ENCODE data around the gene RNF26.

The RNF26 gene

DNA sequence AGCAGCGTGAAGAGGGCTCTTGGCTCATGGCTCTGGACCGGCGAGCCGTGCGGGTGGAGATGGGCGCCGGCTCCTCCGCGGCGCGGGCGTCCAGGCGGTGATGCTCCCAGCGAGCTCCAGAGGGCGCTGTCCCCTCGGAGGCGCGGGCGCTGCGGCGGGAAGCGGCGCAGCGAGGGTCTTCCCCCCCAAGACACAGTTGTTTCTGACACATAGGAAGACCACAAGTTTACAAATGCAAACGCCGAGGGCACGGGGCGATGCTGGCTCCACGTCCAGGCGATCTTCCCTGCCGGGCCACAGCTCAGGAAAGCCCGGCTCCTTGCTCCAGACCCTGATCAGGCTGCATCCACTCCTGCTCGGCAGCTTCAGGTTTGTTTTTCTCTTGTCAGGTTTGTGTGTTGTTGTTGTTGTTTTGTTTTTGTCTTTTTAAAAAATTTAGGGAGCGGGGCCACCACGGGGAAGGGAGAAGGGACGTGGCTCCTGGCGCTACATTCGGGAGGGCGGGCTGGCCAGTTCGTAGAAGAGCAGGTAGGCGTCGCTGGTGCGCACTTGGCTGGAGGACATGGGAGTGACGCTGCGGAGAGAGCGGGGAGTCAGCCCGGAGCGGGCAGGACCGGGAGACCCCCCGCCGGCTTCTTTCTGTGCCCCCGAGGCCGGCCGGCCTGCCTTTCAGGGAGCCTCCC is 22.2 kb downstream of the RNF26 start:
- peak; percentile 56 for DNase-seq

DNA sequence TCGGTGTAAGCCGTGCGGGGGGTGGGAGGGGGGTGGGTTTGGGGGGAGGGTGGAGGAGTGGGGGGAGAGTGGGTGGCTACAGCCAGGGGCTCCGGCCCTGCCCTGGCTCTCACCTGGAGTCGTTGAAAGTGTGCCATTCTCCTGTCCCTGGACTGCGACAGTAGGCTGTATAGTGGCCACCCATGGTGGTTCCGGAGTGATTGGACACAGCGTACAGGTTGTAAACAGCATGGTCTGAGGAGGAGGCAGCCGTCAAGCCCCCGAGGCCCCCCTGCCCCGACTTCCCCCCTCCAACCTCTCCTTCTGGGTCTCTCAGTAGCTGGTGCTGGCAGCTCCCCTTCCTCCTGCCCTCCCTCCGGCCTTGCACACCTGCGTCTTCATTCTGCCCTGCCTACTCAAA is 22.7 kb downstream of the RNF26 start:
- DNase-seq, result no peak

DNA sequence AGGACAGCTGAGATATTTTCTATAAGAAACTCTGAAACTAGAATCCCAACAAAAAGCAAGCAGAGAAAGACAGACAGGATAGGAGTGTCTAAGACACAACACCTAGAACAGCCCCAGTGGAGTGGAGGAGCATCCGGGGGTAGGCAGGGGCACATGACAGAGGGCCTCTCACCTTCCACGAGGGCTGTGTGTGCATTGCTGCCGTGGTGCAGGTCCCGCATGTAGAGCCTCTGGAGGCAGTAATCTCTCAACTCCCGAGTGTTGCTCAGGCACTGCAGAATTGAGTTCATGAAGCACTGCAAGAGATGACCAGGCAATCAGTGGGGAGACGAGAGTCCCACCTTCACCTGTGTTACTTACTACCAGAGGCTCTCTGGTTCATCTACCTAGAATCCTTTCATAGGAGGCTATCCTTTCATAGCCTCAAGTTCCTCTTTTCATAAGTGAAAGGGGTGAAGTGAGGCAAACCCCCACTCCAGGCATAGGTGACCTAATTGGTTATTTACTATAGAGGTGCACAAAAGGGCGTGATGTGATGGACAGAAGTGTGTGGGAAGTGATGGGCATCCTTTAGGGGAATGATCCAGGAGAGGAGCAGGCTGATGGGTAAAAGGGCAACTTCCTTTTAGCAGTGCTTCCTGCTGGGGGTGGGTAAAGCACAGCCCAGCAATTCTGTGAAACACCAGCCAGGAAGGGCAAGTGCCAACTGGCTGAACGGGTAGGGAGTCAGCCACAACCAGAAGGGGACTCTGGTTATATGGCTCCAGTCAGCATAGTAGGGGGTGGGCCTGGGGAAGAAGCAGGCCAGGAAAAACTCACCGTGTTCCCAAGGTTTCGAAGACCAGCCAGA is 25.3 kb downstream of the RNF26 start:
- no peak for DNase-seq

DNA sequence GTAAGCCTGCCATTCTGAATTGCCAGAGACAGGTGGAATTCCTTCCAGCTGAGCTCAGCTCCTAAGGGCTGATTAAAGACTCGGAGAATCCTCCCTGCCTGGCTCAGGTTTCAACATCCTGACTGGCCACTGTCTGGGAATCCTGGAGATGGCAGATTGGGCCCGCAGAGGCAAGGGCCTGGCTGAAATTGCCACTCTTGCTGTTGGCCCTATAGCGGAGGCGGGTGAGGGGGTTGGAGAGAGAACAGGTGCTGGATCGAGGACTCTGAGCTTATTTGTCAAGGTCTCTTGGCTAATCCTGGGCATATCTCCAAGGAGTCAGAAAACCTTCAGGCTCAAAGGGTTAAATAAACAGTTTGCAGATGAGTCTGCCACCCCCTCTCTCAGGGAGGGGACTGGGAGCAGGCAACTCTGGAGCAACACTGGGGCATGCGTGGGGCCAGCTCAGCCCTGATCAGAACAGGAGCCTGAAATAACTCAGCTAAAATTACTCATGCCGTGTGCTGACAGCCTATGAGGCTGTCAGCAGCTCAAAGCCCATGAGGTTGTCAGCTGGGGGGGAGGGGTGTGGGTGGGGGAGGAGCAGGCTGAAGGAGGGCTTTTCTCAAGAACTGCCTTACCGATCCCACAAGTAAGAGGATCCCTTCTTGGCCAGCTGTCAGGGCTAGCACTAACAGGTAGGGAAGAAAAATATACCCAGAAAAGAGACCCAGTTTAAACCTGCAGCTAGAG is 26.9 kb downstream of the RNF26 start:
- DNase-seq, result no peak

DNA sequence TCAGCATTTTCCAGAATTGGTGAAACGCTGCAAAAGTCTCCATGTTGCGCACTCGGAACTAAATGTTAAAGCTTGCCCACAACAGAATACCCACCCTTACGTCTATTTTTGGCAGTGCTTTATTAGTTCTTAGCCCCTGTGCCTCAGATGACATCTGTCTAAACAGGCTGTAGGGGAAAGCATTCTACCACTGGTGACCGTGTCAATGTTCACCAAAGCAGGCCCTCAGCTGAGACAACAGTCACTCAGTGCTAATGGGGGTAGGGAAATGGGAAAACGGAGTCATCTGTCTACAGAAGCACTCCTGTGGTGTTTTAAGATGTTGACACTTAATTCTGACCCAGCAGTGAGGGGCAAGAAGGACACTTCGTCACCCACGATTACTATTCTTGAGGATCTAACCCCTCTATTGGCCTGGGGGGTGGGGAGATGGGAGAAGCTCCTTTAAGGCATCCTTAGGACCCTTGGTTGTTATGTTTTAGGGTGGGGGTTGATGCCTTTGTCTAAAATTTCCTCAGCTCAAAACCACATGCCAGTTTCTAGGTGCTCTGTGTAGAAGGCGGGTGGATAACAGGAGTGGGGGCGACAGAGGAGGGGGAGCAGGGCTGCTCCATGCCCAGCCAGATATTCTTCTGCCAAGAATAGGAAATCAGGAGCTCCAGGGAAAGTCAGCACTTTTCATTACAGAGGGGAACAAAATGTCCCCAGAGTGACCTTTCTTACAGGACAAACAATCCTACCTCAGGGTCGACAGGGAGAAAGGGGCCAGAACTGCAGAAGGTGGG is 27.8 kb downstream of the RNF26 start:
- DNase-seq, result no peak

DNA sequence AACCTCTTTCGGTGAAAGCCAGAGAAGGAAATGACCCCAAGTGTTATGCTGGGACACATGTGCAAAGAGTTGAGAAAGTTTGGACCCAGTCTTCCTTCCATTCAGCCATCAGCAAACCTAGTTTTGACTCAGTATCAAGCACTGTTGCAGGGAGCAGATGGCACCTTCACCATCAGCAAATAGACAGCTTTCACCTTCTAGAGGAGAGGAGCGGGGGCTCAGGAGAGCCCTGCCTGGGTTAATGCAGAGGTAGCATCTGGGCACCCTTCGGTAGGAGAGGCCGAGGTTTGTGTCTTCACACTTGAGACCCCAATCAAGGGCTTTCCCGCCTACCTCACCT is 28.4 kb downstream of the RNF26 start:
- DNase-seq, result no peak

DNA sequence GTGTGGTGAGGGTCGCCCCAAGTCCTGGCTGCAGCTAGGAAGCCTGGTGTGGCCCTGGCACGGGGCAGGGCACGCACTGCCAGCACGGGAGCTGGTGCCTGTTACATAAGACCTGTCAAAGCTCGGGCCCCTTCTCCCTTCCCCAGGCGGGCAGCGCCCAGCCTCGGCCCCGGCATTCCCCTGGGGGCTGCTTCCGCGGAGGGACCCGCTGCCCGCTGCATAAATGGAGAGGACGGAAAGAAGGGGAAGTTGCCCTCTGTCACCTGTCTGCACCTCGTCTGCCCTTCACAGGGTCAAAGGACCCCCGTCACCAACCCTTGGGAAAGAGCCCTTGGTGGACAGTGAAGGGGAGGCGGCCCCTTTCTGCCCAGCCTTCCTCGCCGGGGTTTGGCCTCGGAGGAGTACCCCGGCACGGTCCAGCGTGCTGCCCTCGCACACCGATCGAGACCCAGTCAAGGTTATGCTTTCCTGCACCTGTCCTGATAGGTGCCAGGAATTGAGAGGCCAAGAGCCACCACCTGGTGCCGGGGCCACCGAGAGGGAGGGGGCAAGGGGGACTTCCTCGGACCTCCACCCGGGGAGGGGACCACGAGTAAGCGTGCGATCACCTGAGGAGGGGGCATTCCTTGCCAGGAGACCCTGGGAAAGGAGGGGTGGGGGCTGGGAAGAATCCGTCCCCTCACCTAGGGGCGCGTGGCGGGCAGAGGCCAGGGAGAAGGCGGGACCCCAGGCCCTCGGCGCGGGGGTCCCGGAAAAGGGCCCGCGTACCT is 28.9 kb downstream of the RNF26 start:
- DNase-seq, result no peak

DNA sequence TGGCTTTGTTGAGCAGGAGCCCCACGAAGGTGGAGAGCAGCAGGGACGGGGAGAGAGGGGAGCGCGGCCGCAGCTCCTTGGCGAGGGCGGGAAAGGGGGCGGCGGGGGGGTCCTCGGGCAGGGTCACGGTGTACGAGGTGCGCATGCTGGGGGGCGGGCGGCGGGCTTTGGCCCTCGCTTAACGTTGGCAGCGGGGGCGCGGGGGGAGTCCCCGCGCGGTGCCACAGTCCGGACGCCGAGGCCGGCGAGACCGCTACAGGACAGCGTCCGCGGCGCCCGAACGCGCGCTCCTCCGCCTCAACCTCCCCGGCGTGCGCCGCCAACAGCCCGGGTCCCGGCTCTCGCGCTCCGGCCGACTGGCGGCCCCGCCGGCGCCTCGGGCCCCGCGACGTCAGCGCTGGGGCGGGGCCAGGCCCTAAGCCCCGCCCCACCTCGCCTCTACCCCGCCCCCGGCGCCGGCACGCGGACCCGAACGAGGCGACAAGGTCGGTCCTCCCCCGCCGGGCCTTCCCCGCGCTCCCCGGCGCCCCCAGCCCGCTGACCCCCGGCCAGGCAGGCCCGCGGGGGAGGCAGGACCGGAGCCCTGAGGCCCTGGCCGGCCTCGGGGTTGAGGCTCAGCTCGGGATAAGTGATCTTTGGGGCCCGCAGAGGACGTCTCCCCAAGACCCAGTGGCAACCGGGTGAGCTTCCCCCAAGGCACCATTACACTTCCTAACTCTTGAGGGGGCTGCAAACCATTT is 29.7 kb downstream of the RNF26 start:
- DNase-seq, result no peak

DNA sequence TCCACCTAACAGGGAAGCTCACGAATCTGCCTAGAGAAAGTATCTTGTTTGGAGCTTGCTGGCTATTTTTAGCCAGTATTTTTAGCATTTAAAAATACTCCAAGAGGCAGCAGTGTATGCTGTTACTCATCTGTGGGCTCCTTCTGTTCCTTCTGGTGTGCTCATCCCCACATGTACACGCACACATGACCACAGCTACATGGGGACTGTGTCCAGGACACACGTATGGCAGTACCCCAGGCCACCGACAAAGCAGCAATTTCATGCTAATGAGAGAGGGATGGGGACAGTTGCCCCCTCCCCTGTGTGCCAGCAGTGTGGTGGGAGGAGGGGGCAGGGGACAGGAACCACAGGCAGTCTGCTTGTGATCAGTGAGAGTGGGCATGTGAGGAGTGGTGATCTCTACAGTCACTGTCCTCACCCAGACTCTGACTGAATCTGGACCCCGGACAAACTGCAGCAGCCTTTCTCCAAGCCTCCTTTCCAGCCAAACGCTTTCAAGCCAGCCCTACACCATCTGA is 30.8 kb downstream of the RNF26 start:
- no peak for DNase-seq

DNA sequence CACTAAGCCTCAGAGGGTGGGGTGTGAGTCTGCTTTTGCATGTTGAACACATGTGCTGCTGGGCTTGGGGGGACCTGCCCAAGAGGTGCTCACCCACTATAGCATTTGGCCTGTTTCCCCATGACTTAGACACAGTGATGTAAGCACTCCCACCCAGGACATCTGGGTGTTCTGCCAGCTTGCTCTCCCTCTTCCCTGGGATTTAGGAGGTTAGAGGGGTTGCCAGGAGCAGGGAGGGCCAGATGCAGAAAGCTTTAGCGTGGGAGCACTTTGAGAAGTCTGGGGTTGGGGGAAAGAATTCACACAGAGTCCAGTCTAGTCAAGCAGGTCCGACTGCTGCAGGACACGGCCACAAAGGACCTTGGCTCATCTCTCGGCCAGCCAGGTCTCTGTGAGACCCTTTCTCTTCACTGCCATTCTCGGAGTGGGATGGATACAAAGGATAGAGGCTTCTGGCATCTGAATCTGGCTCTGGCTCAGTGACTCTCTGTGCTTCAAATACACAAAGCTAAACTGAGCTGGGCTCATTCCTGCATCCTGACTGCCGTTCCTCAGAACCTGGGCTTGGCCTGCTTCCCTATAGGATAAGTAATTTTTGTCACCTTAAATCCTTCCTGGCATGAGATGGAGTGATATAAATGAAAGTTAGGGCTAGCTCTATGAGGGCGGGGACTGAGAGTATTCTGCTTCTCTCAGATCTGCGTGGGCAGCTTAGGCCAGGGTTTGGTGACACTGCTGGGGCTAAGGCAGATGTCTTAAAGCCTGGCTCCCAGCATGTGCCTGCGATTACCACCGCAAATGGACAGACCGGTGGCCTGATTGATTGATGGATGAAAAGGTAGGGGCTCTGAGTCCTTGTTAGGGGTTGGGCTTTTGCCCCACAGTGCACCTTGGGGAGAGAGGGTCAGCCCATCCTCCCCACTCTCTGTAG is 32.6 kb downstream of the RNF26 start:
- DNase-seq, result no peak

DNA sequence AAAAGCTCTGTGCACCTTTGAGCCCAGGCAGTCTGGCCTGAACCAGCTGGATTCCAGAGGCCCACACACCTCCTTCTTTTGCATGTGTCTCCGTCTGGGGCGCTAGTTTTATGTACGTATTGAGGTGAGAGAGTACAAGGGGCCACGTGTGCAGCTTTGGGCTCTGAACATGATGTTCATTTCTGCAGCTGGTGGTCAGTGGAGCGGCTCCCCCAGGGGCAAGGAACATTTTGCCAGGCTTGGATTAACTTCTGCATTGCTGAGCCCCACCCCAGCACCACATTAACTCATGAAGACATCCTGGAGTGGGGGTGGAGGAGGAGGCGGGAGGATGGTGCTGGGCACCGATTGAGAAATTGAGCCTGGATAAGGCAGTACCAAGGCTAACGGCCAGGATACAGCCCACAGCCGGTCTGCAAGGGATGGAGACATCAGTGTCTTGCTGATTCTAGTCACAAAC is 33.4 kb downstream of the RNF26 start:
- DNase-seq, result no peak

DNA sequence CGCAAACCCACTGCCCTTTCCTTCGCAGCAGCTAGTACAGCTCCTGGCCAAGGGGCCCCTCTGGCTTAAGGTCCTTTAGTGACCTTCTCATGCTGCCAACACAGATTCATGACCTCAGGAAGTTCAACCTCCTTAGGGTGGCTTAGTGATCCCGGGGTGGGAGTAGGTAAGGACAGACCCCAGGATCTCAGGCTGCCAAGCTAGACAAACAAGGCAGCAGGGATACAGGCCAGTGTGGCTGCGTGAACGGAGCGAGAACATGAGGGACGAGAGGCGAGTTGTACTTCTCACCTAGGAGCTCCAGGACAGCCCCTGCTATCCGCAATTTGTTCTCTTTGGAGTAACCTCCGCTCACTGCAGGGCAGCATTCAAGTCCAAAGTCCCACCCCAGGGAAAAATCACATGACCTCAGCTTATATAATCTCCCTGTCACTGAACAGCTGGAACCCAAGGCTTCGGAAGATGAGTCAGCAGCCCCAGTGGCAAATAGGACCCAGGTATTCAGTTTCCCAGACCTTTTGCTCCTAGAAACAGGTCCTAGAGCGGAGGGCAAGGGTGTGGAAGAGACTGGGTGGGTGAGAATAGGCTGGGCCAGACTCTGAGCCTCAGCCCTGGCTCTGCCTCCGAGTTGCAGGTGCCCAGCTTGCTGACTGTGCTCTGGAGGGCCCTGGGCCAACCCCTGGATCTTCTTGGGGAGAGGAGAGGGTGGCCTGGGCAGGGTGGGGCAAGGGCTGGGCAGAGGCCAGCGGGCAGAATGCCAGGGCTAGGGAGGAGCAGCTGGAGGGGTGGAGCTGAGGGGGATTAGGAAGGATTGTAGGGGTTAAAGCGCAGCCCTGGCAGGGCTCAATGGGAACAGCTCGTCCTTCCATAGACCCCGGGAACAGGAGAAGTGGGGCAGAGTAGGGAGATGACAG is 34.1 kb downstream of the RNF26 start:
- DNase-seq, result no peak

DNA sequence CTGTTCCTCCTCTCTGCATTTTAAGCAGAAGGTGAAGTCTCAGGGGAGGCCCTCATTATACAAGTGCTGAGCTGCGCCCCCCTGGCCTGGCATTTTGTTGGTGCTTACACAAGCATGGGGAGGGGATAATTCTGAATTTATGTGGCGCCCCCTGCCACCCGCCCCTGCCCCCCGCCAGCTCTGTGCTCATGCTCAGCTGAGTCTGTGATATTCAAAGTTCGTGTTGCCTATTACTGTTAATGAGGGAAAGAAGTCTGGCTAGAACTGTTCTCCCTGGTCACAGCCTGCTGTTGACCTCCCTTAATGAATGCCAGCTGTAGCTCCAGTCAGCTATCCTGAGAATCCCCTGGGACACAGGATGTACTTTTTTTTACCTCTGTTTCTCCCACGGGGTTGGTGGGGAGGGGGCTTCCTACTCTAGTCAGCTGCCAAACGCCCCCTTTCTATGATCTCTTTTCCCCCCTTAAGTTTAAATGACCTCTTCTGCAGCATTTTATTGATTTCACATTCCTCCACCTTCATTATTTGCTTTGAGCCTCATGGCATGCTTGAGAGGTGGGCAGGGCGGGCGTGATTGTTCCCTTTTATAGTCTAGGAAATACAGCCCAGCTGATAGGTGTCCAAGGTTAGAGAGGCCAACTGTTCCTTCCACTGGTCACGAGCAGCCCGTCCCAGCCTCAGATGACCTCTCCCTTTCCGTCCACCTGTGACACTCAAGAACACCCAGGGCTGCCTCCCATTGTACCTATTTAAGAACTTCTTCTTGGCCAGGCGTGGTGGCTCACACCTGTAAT is 35.0 kb downstream of the RNF26 start:
- DNase-seq, result no peak

DNA sequence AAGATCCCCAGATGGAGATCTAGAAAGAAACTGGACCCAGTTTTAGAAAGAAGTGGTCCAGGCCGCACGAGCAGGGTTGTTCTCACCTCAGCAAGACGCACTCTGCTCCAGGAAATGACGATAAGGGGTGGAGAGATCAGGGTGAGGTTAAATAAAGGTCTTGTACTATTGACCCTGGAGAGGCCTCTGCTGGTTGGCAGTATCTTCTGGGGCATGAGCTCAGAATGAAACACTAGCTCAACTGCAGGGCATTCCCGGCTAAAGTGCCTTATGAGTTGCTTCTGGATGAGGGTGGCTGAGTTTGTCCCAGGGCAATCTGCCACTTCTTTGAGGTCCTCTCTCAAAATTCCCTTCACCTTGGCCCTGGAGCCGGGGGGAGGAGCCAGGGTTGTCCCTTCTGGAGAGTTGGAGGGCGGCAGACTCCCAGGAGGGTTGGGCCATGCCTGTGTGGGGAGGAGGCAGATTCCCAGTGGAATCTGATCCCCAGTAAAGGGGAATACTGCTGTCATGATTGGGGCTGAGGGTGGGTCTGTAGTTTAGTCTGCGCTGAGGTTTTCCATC is 36.2 kb downstream of the RNF26 start:
- DNase-seq, result no peak

DNA sequence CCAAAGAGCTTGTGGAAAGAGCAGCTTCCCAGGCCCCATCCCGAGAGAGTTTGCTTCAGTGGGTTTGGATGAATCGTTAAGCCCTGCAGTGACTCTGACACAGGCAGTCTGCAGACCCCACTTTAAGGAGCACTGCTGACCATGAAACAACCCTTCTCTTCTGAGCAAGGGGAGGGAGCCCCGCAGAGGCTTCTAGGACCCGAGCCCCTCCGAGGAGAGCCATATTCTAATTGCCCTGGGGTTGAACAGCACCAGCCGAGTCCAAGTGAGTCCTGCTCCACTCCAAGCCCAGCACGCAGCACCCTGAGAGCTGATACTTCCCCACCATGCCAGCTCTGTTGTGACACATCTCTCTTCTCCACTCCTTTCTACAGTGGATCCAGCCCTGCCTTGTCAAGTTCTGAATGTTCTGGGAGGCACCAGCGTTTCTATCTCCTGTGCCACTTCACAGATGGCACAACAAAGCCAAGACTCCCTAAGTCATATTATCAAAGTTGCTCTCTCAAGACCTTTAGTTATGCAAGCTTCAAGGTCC is 36.8 kb downstream of the RNF26 start:
- no peak for DNase-seq

DNA sequence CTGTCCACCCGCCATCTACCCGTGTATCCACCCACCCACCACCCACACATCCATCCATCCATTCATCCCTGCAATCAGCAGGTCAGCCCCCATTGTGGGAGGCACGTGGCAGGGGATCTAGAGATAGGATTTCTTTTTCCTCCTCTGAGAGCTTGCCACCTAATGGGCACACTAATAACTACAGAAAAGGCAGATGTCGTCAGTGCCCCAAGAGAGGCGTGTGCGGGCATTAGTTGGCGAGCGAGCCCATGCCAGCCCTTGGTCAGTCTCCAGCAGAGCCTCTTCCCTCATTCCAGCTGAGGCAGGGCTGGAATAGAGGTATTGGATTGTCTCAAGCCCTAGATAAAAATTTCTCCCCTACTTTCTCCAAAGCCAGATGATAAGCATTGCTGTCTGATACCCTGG is 37.5 kb downstream of the RNF26 start:
- no peak for DNase-seq

DNA sequence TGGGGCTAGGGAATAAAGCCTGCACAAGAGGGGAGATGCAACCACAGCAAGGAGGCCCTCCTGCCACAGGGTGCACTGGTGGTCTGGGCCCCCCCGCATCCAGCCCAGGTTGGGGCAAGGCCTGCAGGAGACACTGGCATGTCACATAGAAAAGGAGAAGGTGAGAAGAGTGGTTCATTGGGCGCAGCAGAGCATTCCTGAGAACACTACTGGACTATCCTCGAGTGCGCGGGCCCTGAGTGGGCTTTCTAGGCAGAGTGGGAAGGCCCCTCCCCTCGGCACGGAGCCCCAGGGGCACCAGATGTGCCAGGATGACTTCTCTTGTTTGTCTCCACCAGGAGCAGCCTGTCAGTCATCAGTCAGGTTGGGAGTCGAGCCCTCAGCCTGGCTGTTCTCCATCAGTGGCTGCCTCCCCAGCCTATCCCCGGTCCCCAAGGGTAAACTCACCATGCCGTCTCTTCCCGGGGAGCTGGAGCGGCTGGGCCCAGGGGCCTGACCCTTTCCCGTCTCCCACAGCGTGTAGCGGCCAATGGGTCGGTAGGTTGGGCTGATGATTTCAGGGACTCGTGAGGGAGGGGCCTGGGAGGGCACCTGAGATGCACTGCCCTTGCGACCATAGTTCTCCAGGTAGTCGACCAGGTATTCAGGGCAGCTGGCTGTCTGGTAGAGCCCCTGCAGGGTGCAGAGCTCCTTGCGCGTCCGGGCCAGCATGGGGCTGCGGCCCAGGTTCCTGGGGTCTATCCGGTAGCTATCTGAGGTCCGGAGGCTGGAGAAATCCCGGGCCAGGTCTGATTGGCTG is 38.1 kb downstream of the RNF26 start:
- DNase-seq, result no peak
